ENCODE results near the gene OPHN1.
A peak's percentile ranks its signal among the peaks of the same experiment; 100 is the strongest.

OPHN1 gene

GRCh38 chrX:68049466-68049865 lies 383.8 kb downstream of the OPHN1 start:
- no peaks in the 10 kb centered on the region for H3K4me1 ChIP-seq (ENCODE audit: control insufficient read depth, insufficient read depth, low read length)
- no peaks in the 10 kb centered on the region for H3K27me3 ChIP-seq (ENCODE audit: control insufficient read depth, insufficient read depth, low read length)
- H3K4me3 ChIP-seq (ENCODE audit: low read length), result no peak overlapping the region
- H3K9me3 ChIP-seq (ENCODE audit: control insufficient read depth, insufficient read depth, low read length), result no peaks in the 10 kb centered on the region
- DNase-seq (ENCODE audit: low read depth, low spot score), result no peak
- H3K36me3 ChIP-seq (ENCODE audit: control insufficient read depth, insufficient read depth, low read length), result no peaks in the 10 kb centered on the region
- no CpG with 5 or more reads among the region's 3 CpGs for WGBS (ENCODE audit: insufficient coverage, insufficient read length)
- no peak overlapping the region for H3K27ac ChIP-seq (ENCODE audit: low read length)

- DNase-seq (ENCODE audit: low read depth, low spot score), result no peak
Observed at GRCh38 chrX:68048774-68049173, 384.5 kb downstream of the OPHN1 start.

GRCh38 chrX:68045008-68045577 lies 388.2 kb downstream of the OPHN1 start:
- no peaks in the 10 kb centered on the region for H3K27me3 ChIP-seq (ENCODE audit: control insufficient read depth, insufficient read depth, low read length)
- H3K9me3 ChIP-seq (ENCODE audit: control insufficient read depth, insufficient read depth, low read length), result no peaks in the 10 kb centered on the region
- no peaks in the 10 kb centered on the region for H3K36me3 ChIP-seq (ENCODE audit: control insufficient read depth, insufficient read depth, low read length)
- no CpG with 5 or more reads among the region's 2 CpGs for WGBS (ENCODE audit: insufficient coverage, insufficient read length)
- no peak for DNase-seq (ENCODE audit: low read depth, low spot score)
- no peak overlapping the region for H3K4me3 ChIP-seq (ENCODE audit: low read length)
- H3K4me1 ChIP-seq (ENCODE audit: control insufficient read depth, insufficient read depth, low read length), result peaks cover 3% of the 10 kb centered on the region; the same call in 1 of the 2 replicates
- H3K27ac ChIP-seq (ENCODE audit: low read length), result no peak overlapping the region

More at GRCh38 chrX:68048774-68049173, 384.5 kb downstream of the OPHN1 start:
- H3K27ac ChIP-seq (ENCODE audit: low read length), result no peak overlapping the region
- H3K4me1 ChIP-seq (ENCODE audit: control insufficient read depth, insufficient read depth, low read length), result no peaks in the 10 kb centered on the region
- no peaks in the 10 kb centered on the region for H3K27me3 ChIP-seq (ENCODE audit: control insufficient read depth, insufficient read depth, low read length)
- H3K9me3 ChIP-seq (ENCODE audit: control insufficient read depth, insufficient read depth, low read length), result no peaks in the 10 kb centered on the region
- H3K36me3 ChIP-seq (ENCODE audit: control insufficient read depth, insufficient read depth, low read length), result no peaks in the 10 kb centered on the region
- no CpG with 5 or more reads among the region's 1 CpG for WGBS (ENCODE audit: insufficient coverage, insufficient read length)
- H3K4me3 ChIP-seq (ENCODE audit: low read length), result no peak overlapping the region

- Histone ChIP-seq H3K27me3 (ENCODE audit: control insufficient read depth, insufficient read depth, low read length) (no peaks in the 10 kb centered on the region), H3K4me3 (ENCODE audit: low read length) (no peak overlapping the region), H3K4me1 (ENCODE audit: control insufficient read depth, insufficient read depth, low read length) (peaks cover 3% of the 10 kb centered on the region; the same call in 1 of the 2 replicates), H3K36me3 (ENCODE audit: control insufficient read depth, insufficient read depth, low read length) (no peaks in the 10 kb centered on the region), H3K9me3 (ENCODE audit: control insufficient read depth, insufficient read depth, low read length) (no peaks in the 10 kb centered on the region), H3K27ac (ENCODE audit: low read length) (no peak overlapping the region)
- no CpG with 5 or more reads among the region's 1 CpG for WGBS (ENCODE audit: insufficient coverage, insufficient read length)
- no peak for DNase-seq (ENCODE audit: low read depth, low spot score)
Observed at GRCh38 chrX:68043713-68044438, 389.4 kb downstream of the OPHN1 start.

- Histone ChIP-seq H3K4me1 (ENCODE audit: control insufficient read depth, insufficient read depth, low read length) (peaks cover 3% of the 10 kb centered on the region; the same call in 1 of the 2 replicates), H3K36me3 (ENCODE audit: control insufficient read depth, insufficient read depth, low read length) (no peaks in the 10 kb centered on the region), H3K27me3 (ENCODE audit: control insufficient read depth, insufficient read depth, low read length) (no peaks in the 10 kb centered on the region), H3K27ac (ENCODE audit: low read length) (no peak overlapping the region), H3K9me3 (ENCODE audit: control insufficient read depth, insufficient read depth, low read length) (no peaks in the 10 kb centered on the region), H3K4me3 (ENCODE audit: low read length) (no peak overlapping the region)
- no CpG with 5 or more reads among the region's 1 CpG for WGBS (ENCODE audit: insufficient coverage, insufficient read length)
- no peak for DNase-seq (ENCODE audit: low read depth, low spot score)
Observed at GRCh38 chrX:68041110-68041509, 392.2 kb downstream of the OPHN1 start.

GRCh38 chrX:68018248-68019203 lies 414.8 kb downstream of the OPHN1 start:
- Histone ChIP-seq H3K9me3 (ENCODE audit: control insufficient read depth, insufficient read depth, low read length) (no peaks in the 10 kb centered on the region), H3K4me3 (ENCODE audit: low read length) (no peak overlapping the region), H3K27ac (ENCODE audit: low read length) (no peak overlapping the region), H3K27me3 (ENCODE audit: control insufficient read depth, insufficient read depth, low read length) (no peaks in the 10 kb centered on the region), H3K36me3 (ENCODE audit: control insufficient read depth, insufficient read depth, low read length) (no peaks in the 10 kb centered on the region), H3K4me1 (ENCODE audit: control insufficient read depth, insufficient read depth, low read length) (no peaks in the 10 kb centered on the region)
- DNase-seq (ENCODE audit: low read depth, low spot score), result peak; percentile 35
- WGBS (ENCODE audit: insufficient coverage, insufficient read length), result no CpG with 5 or more reads among the region's 9 CpGs

GRCh38 chrX:67998540-67998939 lies 434.8 kb downstream of the OPHN1 start:
- Histone ChIP-seq H3K4me3 (ENCODE audit: low read length) (no peak overlapping the region), H3K4me1 (ENCODE audit: control insufficient read depth, insufficient read depth, low read length) (no peaks in the 10 kb centered on the region), H3K27me3 (ENCODE audit: control insufficient read depth, insufficient read depth, low read length) (no peaks in the 10 kb centered on the region), H3K36me3 (ENCODE audit: control insufficient read depth, insufficient read depth, low read length) (no peaks in the 10 kb centered on the region), H3K9me3 (ENCODE audit: control insufficient read depth, insufficient read depth, low read length) (no peaks in the 10 kb centered on the region), H3K27ac (ENCODE audit: low read length) (no peak overlapping the region)
- no peak for DNase-seq (ENCODE audit: low read depth, low spot score)

Measured in iPS DF 6.9 (cell line).